HCT116 (cell line): Measurements from ENCODE around the gene NTN4. TPM values are rescaled to one million over a fixed set of nuclear protein-coding genes. Genes with fewer than 3 reads are reported as not detected.

Experiments
- ATAC-seq: fragments of 200-7000 bp; cut with Tn5 transposase; 2 replicates; pipeline ENCODE4 v1.9.1; 2020; ENCODE audit warnings: mild to moderate bottlenecking, moderate library complexity
- BruUV-seq: library from RNA; stranded (reverse); fragments of 400-500 nt; replicated peaks from 2 replicates; lab custom pipeline; 2021; lab: Mats Ljungman, UMichigan
- CTCF ChIA-PET: fragments of 300-600 bp; sonication (Branson Sonifier 250); formaldehyde crosslinking; loops from one replicate; lab custom pipeline; 2021; ENCODE audit warnings: antibody characterized with exemption; lab: Charles Lee
- POLR2A ChIA-PET: fragments of 300-600, 350-600 bp; sonication (Branson Sonifier 250); formaldehyde crosslinking; loops from one replicate; lab custom pipeline; 2021; ENCODE audit warnings: antibody characterized with exemption; lab: Charles Lee
- RAD21 ChIA-PET, 2 experiments: fragments of 300-600 bp; sonication (Branson Sonifier 250); formaldehyde crosslinking; loops; one replicate each; lab custom pipeline; 2023; ENCODE audit warnings: low total read pairs in 2 of 2; ENCODE audit not compliant: uncharacterized antibody in 2 of 2, unreplicated experiment in 2 of 2, low non-redundant PET in 1 of 2; lab: Charles Lee
- DNase-seq: peaks from one replicate; pipeline ENCODE4 v3.0.0-alpha.2; 2010; ENCODE audit warnings: low read depth, low spot score
- H2AFZ ChIP-seq: fragments of 200-600 bp; shearing (Covaris generic), sonication (generic); 2 replicates; pipeline ENCODE4 v1.6.1; 2017; ENCODE audit warnings: low read depth, mixed run types, mixed read lengths, antibody characterized with exemption, low read length; ENCODE audit not compliant: poor library complexity, severe bottlenecking
- H3K27ac ChIP-seq: 2 replicates; pipeline ENCODE4 v1.5.1; 2012; ENCODE audit warnings: low read depth, low read length
- H3K27me3 ChIP-seq: fragments of 200-600 bp; sonication (generic); 2 replicates; pipeline ENCODE4 v1.6.1; 2016; ENCODE audit warnings: mixed run types, low read length, mixed read lengths; ENCODE audit not compliant: insufficient read depth
- H3K36me3 ChIP-seq, 2 experiments: fragments of 200-500 bp in 1 of 2; fragments of 200-600 bp in 1 of 2; sonication (Bioruptor generic) in 1 of 2; sonication (generic) in 1 of 2; 2 replicates each; pipeline versions ENCODE4 v1.5.1 to v1.6.1; 2014 to 2016; ENCODE audit warnings: low read length in 2 of 2, inconsistent platforms in 1 of 2, mixed read lengths in 1 of 2, mixed run types in 1 of 2; ENCODE audit not compliant: insufficient read depth in 2 of 2, control insufficient read depth in 1 of 2
- H3K4me1 ChIP-seq, 2 experiments: fragments of 200-600 bp in 1 of 2; sonication (generic) in 1 of 2; 2 replicates each; pipeline versions ENCODE4 v1.5.1 to v1.6.1; 2012 to 2017; ENCODE audit warnings: low read length in 2 of 2, inconsistent platforms in 1 of 2, mild to moderate bottlenecking in 1 of 2, mixed read lengths in 1 of 2, mixed run types in 1 of 2, moderate library complexity in 1 of 2; ENCODE audit not compliant: insufficient read depth in 2 of 2, control insufficient read depth in 1 of 2
- H3K4me2 ChIP-seq: fragments of 200-600 bp; sonication (generic); 2 replicates; pipeline ENCODE4 v1.6.1; 2017; ENCODE audit warnings: mixed run types, low read length, mixed read lengths
- H3K4me3 ChIP-seq, 2 experiments: fragments of 200-600 bp in 1 of 2; sonication (generic) in 1 of 2; replicated peaks in 1 of 2; 2 replicates each; pipeline ENCODE4 v1.5.1; 2011 to 2016; ENCODE audit warnings: low read length in 2 of 2, control low read depth in 1 of 2, low read depth in 1 of 2, mild to moderate bottlenecking in 1 of 2, mixed read lengths in 1 of 2, mixed run types in 1 of 2
- H3K79me2 ChIP-seq: fragments of 200-600 bp; sonication (generic); 2 replicates; pipeline ENCODE4 v1.6.1; 2017; ENCODE audit warnings: mild to moderate bottlenecking, mixed run types, low read length, moderate library complexity, mixed read lengths; ENCODE audit not compliant: insufficient read depth
- H3K9ac ChIP-seq: fragments of 200-600 bp; sonication (generic); 2 replicates; pipeline ENCODE4 v1.6.1; 2016; ENCODE audit warnings: low read length, mixed read lengths
- H3K9me2 ChIP-seq: fragments of 200-600 bp; sonication (generic), shearing (Covaris generic); 2 replicates; pipeline ENCODE4 v1.6.1; 2017; ENCODE audit warnings: mixed run types, mild to moderate bottlenecking, moderate library complexity; ENCODE audit not compliant: insufficient read depth
- H3K9me3 ChIP-seq, 2 experiments: fragments of 200-500 bp in 1 of 2; fragments of 200-600 bp in 1 of 2; sonication (Bioruptor generic) in 1 of 2; sonication (generic) in 1 of 2; 2 replicates each; pipeline ENCODE4 v1.6.1; 2014 to 2017; ENCODE audit warnings: low read length in 2 of 2, mixed read lengths in 2 of 2, inconsistent platforms in 1 of 2, low read depth in 1 of 2, mild to moderate bottlenecking in 1 of 2, mixed run types in 1 of 2, moderate library complexity in 1 of 2; ENCODE audit not compliant: control insufficient read depth in 1 of 2, insufficient read depth in 1 of 2
- H4K20me1 ChIP-seq: fragments of 200-600 bp; sonication (generic), shearing (Covaris generic); 2 replicates; pipeline ENCODE4 v1.6.1; 2017; ENCODE audit warnings: mixed run types, mild to moderate bottlenecking, moderate library complexity; ENCODE audit not compliant: insufficient read depth
- EZH2phosphoT487 ChIP-seq: fragments of 200-600 bp; IDR thresholded peaks from 2 replicates; pipeline ENCODE4 v1.6.1; 2018; ENCODE audit warnings: antibody characterized with exemption, borderline replicate concordance
- FOSL1 ChIP-seq: IDR thresholded peaks from 2 replicates; pipeline ENCODE4 v1.6.1; 2012; ENCODE audit warnings: low read depth
- JUND ChIP-seq: IDR thresholded peaks from 2 replicates; pipeline ENCODE4 v1.6.1; 2012
- POLR2A ChIP-seq: IDR thresholded peaks from 2 replicates; pipeline ENCODE4 v1.7.0; 2011; ENCODE audit warnings: borderline replicate concordance; ENCODE audit not compliant: insufficient read depth, insufficient read length; ENCODE audit errors: extremely low read depth
- SP1 ChIP-seq: IDR thresholded peaks from 2 replicates; pipeline ENCODE4 v1.6.1; 2012; ENCODE audit warnings: low read depth
- SRF ChIP-seq: IDR thresholded peaks from 2 replicates; pipeline ENCODE4 v1.6.1; 2012; ENCODE audit warnings: low read depth
- TCF7L2 ChIP-seq: IDR thresholded peaks from 2 replicates; pipeline ENCODE4 v1.7.0; 2011; ENCODE audit warnings: borderline replicate concordance, inconsistent platforms; ENCODE audit not compliant: insufficient read depth, insufficient read length; ENCODE audit errors: extremely low read depth
- YY1 ChIP-seq: IDR thresholded peaks from 2 replicates; pipeline ENCODE4 v1.6.1; 2011; ENCODE audit warnings: low read length, low read depth, moderate library complexity, mild to moderate bottlenecking; ENCODE audit not compliant: insufficient replicate concordance; ENCODE audit errors: extremely low read depth
- intact Hi-C: fragments of 100-400 bp; cut with micrococcal nuclease; formaldehyde crosslinking; loops from 2 replicates; pipeline ENCODE4 v1.10.0; 2022
- total RNA-seq: library from RNA; stranded (reverse); gene quantifications from one replicate; pipeline ENCODE4 v1.2.1, GENCODE V29; 2021; ENCODE audit not compliant: unreplicated experiment
- TF ChIP-seq, protein P1 (sequence below): IDR thresholded peaks from 2 replicates; pipeline ENCODE4 v1.6.1; 2012; ENCODE audit warnings: low read depth

The NTN4 gene
- total RNA-seq, 1 experiment from 2014 or later, result 4.3 TPM

DNA sequence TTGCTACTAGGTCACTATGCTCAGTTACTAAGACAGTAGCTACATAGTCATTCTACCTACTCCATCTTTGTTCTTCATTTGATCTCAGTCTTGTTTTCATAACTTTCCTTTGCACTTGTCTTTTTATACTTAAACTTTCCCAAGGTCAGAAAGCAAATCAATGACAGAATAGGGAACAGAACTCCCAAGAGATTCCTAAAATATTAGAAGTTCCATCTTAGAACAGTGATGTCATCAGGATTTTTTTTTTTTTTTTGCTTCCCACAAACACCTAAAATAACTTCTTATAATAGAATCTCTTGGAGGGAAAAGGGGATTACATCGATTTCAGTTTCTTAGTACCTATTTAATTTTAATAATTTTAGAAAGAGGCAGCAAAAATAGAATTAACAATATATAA is 65.8 kb downstream of the NTN4 start:
- TF ChIP-seq YY1 (no peak), SP1 (no peak), JUND (no peak), EZH2phosphoT487 (no peak), SRF (no peak)
- intact Hi-C loops, result no loop called here
- no TSS peak for BruUV-seq

GRCh38 chr12:95723693-95724384 is 66.7 kb downstream of the NTN4 start:
- CTCF ChIA-PET, result no interaction called here
- Histone ChIP-seq H4K20me1 (no peaks in the 10 kb centered on the region), H3K4me3 (no peak overlapping the region), H3K9me3 (no peaks in the 10 kb centered on the region), H3K4me1 (no peaks in the 10 kb centered on the region), H3K9me2 (no peaks in the 10 kb centered on the region), H2AFZ (no peak overlapping the region), H3K36me3 (no peaks in the 10 kb centered on the region), H3K9ac (no peak overlapping the region), H3K4me2 (no peak overlapping the region), H3K27me3 (no peaks in the 10 kb centered on the region), H3K27ac (no peak overlapping the region), H3K79me2 (no peaks in the 10 kb centered on the region)
- DNase-seq (no peak), ATAC-seq (no peak)
- POLR2A ChIA-PET, result no interaction called here
- TF ChIP-seq TCF7L2 (no peak), POLR2A (no peak), FOSL1 (no peak)
- TF ChIP-seq, protein P1, sequence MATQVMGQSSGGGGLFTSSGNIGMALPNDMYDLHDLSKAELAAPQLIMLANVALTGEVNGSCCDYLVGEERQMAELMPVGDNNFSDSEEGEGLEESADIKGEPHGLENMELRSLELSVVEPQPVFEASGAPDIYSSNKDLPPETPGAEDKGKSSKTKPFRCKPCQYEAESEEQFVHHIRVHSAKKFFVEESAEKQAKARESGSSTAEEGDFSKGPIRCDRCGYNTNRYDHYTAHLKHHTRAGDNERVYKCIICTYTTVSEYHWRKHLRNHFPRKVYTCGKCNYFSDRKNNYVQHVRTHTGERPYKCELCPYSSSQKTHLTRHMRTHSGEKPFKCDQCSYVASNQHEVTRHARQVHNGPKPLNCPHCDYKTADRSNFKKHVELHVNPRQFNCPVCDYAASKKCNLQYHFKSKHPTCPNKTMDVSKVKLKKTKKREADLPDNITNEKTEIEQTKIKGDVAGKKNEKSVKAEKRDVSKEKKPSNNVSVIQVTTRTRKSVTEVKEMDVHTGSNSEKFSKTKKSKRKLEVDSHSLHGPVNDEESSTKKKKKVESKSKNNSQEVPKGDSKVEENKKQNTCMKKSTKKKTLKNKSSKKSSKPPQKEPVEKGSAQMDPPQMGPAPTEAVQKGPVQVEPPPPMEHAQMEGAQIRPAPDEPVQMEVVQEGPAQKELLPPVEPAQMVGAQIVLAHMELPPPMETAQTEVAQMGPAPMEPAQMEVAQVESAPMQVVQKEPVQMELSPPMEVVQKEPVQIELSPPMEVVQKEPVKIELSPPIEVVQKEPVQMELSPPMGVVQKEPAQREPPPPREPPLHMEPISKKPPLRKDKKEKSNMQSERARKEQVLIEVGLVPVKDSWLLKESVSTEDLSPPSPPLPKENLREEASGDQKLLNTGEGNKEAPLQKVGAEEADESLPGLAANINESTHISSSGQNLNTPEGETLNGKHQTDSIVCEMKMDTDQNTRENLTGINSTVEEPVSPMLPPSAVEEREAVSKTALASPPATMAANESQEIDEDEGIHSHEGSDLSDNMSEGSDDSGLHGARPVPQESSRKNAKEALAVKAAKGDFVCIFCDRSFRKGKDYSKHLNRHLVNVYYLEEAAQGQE, result no peak
- BruUV-seq, result no TSS peak
- RAD21 ChIA-PET, result no interaction called here
- intact Hi-C loops, result no loop called here

More for the DNA sequence above, 65.8 kb downstream of the NTN4 start:
- H3K27me3 ChIP-seq, result no peaks in the 10 kb centered on the region
- no peaks in the 10 kb centered on the region for H3K4me1 ChIP-seq
- no peak overlapping the region for H2AFZ ChIP-seq
- H3K9me2 ChIP-seq, result no peaks in the 10 kb centered on the region
- H3K79me2 ChIP-seq, result no peaks in the 10 kb centered on the region
- RAD21 ChIA-PET, result no interaction called here
- H3K9ac ChIP-seq, result no peak overlapping the region
- DNase-seq (no peak), ATAC-seq (no peak)
- H3K36me3 ChIP-seq, result no peaks in the 10 kb centered on the region
- no peaks in the 10 kb centered on the region for H3K9me3 ChIP-seq
- H3K4me2 ChIP-seq, result no peak overlapping the region
- POLR2A ChIA-PET, result no interaction called here
- CTCF ChIA-PET, result no interaction called here
- H3K4me3 ChIP-seq, result no peak overlapping the region
- H4K20me1 ChIP-seq, result no peaks in the 10 kb centered on the region
- H3K27ac ChIP-seq, result no peak overlapping the region
